CD4-positive, alpha-beta T cell (primary cell): ENCODE measurements around the gene ACOT6. TPM values are rescaled to one million over a fixed set of nuclear protein-coding genes. Genes with fewer than 3 reads are reported as not detected.

Experiments
- ATAC-seq: fragments of 200-7000 bp; cut with Tn5 transposase; one replicate; pipeline ENCODE4 v1.10.0; 2022; ENCODE audit warnings: mild to moderate bottlenecking; ENCODE audit not compliant: poor library complexity
- CTCF ChIA-PET: fragments of 350-600 bp; sonication (Branson Sonifier 250); formaldehyde crosslinking; loops from one replicate; lab custom pipeline; 2021; ENCODE audit warnings: antibody characterized with exemption, inconsistent platforms; lab: Charles Lee
- POLR2A ChIA-PET: fragments of 350-600 bp; sonication (Branson Sonifier 250); formaldehyde crosslinking; loops from one replicate; lab custom pipeline; 2021; ENCODE audit warnings: antibody characterized with exemption, inconsistent platforms; lab: Charles Lee
- DNase-seq, 14 experiments: peaks; one replicate each; pipeline ENCODE4 v3.0.0-alpha.2; 2013 to 2020; ENCODE audit warnings: mixed read lengths in 2 of 14
- H3K27ac ChIP-seq, 2 donors: one replicate each; pipeline versions ENCODE4 v1.5.1 to v1.7.0; 2013; ENCODE audit warnings: low read length in 2 of 2, low read depth in 1 of 2, mild to moderate bottlenecking in 1 of 2
- H3K27me3 ChIP-seq, 2 experiments: 1 replicate in 1 of 2; 2 replicates in 1 of 2; pipeline versions ENCODE4 v1.6.1 to v1.7.0; 2013; ENCODE audit warnings: low read length in 2 of 2, control low read depth in 1 of 2, mild to moderate bottlenecking in 1 of 2, moderate library complexity in 1 of 2; ENCODE audit not compliant: insufficient read depth in 2 of 2, control insufficient read depth in 1 of 2
- H3K36me3 ChIP-seq: one replicate; pipeline ENCODE4 v1.6.1; 2013; ENCODE audit warnings: low read length, control low read depth; ENCODE audit not compliant: insufficient read depth
- H3K4me1 ChIP-seq: one replicate; pipeline ENCODE4 v1.6.1; 2013; ENCODE audit warnings: low read length, control low read depth; ENCODE audit not compliant: insufficient read depth
- H3K4me3 ChIP-seq: one replicate; pipeline ENCODE4 v1.5.1; 2013; ENCODE audit warnings: mild to moderate bottlenecking, low read length, moderate library complexity
- H3K9me3 ChIP-seq, 2 experiments: 1 replicate in 1 of 2; 2 replicates in 1 of 2; pipeline versions ENCODE4 v1.6.1 to v1.7.0; 2013; ENCODE audit warnings: low read length in 2 of 2, mild to moderate bottlenecking in 2 of 2, control low read depth in 1 of 2, moderate library complexity in 1 of 2; ENCODE audit not compliant: control insufficient read depth in 1 of 2, insufficient read depth in 1 of 2
- H3K27ac Mint-ChIP-seq: one replicate; pipeline ENCODE4 v1.8.0; 2020; ENCODE audit warnings: mixed read lengths
- H3K27me3 Mint-ChIP-seq: one replicate; pipeline ENCODE4 v1.8.0; 2021; ENCODE audit warnings: mixed read lengths
- H3K36me3 Mint-ChIP-seq: one replicate; pipeline ENCODE4 v1.8.0; 2021; ENCODE audit warnings: low read depth, mixed read lengths
- H3K4me1 Mint-ChIP-seq: one replicate; pipeline ENCODE4 v1.8.0; 2021; ENCODE audit warnings: low read depth, mixed read lengths
- H3K4me3 Mint-ChIP-seq: one replicate; pipeline ENCODE4 v1.8.0; 2020; ENCODE audit warnings: mild to moderate bottlenecking, mixed read lengths
- H3K9me3 Mint-ChIP-seq: one replicate; pipeline ENCODE4 v1.8.0; 2020; ENCODE audit warnings: mixed read lengths
- intact Hi-C, 2 experiments: fragments of 100-400 bp; cut with DNase I in 1 of 2; cut with micrococcal nuclease in 1 of 2; formaldehyde crosslinking; loops; one replicate each; pipeline versions ENCODE4 v1.15.1 to v1.9.0; 2023 to 2025; cut with DNase I, micrococcal nuclease
- total RNA-seq, 174 experiments: library from RNA in 2 of 174; stranded (reverse) in 2 of 174; gene quantifications; one replicate each; pipeline ENCODE4 v1.2.3 and lab custom pipeline; 2021 to 2026
- TF ChIP-seq, protein P1 (sequence below): fragments of 200-600 bp; IDR thresholded peaks from one replicate; pipeline ENCODE4 v1.8.0; 2022; ENCODE audit warnings: antibody characterized with exemption, mild to moderate bottlenecking

The ACOT6 gene
- total RNA-seq, 2 experiments from 2014 or later, result not detected

DNA sequence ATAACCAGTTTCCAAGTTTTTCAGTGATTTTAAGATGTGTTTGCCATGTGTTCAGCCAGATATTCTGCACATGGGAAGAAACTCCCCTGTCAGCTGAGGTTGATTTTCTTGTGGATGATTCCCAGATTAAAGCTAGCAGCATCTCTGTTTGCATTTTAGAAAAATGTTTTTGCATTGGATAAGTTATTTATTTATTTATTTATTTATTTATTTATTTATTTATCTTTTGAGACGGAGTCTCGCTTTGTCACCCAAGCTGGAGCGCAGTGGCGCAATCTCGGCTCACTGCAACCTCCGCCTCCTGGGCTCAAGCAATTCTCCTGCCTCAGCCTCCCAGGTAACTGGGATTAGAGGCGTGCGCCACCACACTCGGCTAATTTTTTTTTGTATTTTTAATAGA, 17.8 kb upstream of the ACOT6 start:
- H3K36me3 Mint-ChIP-seq, result no peaks in the 10 kb centered on the region
- Histone ChIP-seq H3K27me3 (no peaks in the 10 kb centered on the region), H3K36me3 (no peaks in the 10 kb centered on the region), H3K27ac (no peak overlapping the region), H3K9me3 (no peaks in the 10 kb centered on the region), H3K4me1 (peaks cover 11% of the 10 kb centered on the region), H3K4me3 (no peak overlapping the region)
- ATAC-seq (no peak), DNase-seq (no peak)
- no peak overlapping the region for H3K4me3 Mint-ChIP-seq
- H3K4me1 Mint-ChIP-seq, result peaks cover 6% of the 10 kb centered on the region
- TF ChIP-seq, protein P1, sequence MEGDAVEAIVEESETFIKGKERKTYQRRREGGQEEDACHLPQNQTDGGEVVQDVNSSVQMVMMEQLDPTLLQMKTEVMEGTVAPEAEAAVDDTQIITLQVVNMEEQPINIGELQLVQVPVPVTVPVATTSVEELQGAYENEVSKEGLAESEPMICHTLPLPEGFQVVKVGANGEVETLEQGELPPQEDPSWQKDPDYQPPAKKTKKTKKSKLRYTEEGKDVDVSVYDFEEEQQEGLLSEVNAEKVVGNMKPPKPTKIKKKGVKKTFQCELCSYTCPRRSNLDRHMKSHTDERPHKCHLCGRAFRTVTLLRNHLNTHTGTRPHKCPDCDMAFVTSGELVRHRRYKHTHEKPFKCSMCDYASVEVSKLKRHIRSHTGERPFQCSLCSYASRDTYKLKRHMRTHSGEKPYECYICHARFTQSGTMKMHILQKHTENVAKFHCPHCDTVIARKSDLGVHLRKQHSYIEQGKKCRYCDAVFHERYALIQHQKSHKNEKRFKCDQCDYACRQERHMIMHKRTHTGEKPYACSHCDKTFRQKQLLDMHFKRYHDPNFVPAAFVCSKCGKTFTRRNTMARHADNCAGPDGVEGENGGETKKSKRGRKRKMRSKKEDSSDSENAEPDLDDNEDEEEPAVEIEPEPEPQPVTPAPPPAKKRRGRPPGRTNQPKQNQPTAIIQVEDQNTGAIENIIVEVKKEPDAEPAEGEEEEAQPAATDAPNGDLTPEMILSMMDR, result no peak
- ChIA-PET POLR2A (interaction anchor here (3.8 kb wide), 1 partner anchor 19 kb away, joined by 90 read pairs; the partner anchor contains the start of gene ACOT6), CTCF (no interaction called here)
- intact Hi-C loops, result no loop called here
- H3K27ac Mint-ChIP-seq, result no peak overlapping the region
- no peaks in the 10 kb centered on the region for H3K27me3 Mint-ChIP-seq
- H3K9me3 Mint-ChIP-seq, result no peaks in the 10 kb centered on the region

DNA sequence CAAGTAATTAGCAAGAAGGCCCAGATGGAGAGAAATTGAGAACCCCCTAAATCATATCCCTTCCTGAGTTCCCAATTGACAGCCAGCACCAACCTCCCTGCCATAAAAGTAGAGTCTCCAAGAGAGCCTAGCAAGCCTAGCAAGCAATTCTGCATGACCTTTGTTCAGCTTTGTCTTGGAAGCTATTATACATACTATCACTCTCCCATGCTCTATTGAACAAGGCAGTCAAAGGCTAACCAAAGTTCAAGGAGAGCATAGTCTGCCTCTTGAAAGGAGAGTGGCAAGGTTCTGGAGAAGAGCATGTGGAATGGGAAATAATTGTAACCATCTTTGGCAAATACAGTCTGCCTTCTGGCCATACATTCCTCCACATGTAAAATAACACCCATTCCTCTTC, 12.8 kb upstream of the ACOT6 start:
- Histone ChIP-seq H3K36me3 (no peaks in the 10 kb centered on the region), H3K27me3 (no peaks in the 10 kb centered on the region), H3K9me3 (no peaks in the 10 kb centered on the region), H3K27ac (no peak overlapping the region), H3K4me1 (no peaks in the 10 kb centered on the region), H3K4me3 (no peak overlapping the region)
- no peak overlapping the region for H3K4me3 Mint-ChIP-seq
- H3K27ac Mint-ChIP-seq, result no peak overlapping the region
- no peaks in the 10 kb centered on the region for H3K36me3 Mint-ChIP-seq
- CTCF ChIA-PET, result no interaction called here
- POLR2A ChIA-PET, result interaction anchor here (0.9 to 2.6 kb wide), 2 partner anchors 13 to 29 kb away, joined by 3 to 8 read pairs; partner anchors contain the start of gene ACOT6
- DNase-seq (no peak), ATAC-seq (no peak)
- H3K9me3 Mint-ChIP-seq, result no peaks in the 10 kb centered on the region
- H3K4me1 Mint-ChIP-seq, result no peaks in the 10 kb centered on the region
- TF ChIP-seq, protein P1, result no peak
- H3K27me3 Mint-ChIP-seq, result no peaks in the 10 kb centered on the region
- intact Hi-C loops, result no loop called here

DNA sequence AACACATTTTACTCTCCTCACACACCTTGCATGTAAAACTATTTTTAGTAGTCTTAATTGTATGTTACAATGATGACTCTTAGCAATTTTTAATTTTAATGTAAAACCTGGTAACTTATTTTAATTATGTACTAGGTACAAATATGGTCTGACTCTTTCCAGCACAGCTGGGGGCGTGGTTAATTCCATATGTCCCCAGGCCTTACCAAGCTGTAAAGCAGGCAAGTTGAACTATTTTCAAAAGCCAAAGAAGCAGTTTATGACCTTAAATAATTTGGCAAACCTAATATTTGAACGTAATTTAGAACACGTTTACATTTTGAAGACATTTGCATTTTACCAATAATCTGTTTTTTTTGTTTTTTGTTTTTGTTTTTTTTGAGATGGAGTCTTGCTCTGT, 9.3 kb upstream of the ACOT6 start:
- H3K27ac ChIP-seq, result no peak overlapping the region
- H3K9me3 ChIP-seq, result no peaks in the 10 kb centered on the region
- no peaks in the 10 kb centered on the region for H3K36me3 ChIP-seq
- DNase-seq (no peak), ATAC-seq (no peak)
- intact Hi-C loops, result no loop called here
- Mint-ChIP-seq H3K27me3 (no peaks in the 10 kb centered on the region), H3K36me3 (no peaks in the 10 kb centered on the region), H3K4me1 (no peaks in the 10 kb centered on the region), H3K4me3 (no peak overlapping the region), H3K9me3 (no peaks in the 10 kb centered on the region), H3K27ac (no peak overlapping the region)
- ChIA-PET CTCF (interaction anchor here (0.5 kb wide), 1 partner anchor 32 kb away, joined by 3 read pairs; no protein-coding TSS in a partner anchor), POLR2A (no interaction called here)
- no peaks in the 10 kb centered on the region for H3K4me1 ChIP-seq
- no peak overlapping the region for H3K4me3 ChIP-seq
- no peaks in the 10 kb centered on the region for H3K27me3 ChIP-seq
- TF ChIP-seq, protein P1, result no peak
